ENCODE measurements around the gene SEMA3B. TPM values are rescaled to one million over a fixed set of nuclear protein-coding genes. Genes with fewer than 3 reads are reported as not detected.

SEMA3B gene
- total and polyA plus RNA-seq, 2 donors (not counting 3 experiments of a cell fraction or from before 2014, with no cell fraction given) = 1.2 to 1.5 TPM

- H3K9me1 ChIP-seq (replicated peaks; ENCODE audit: control insufficient read depth, extremely low read depth, insufficient read depth, low read length) = no peaks in the 10 kb centered on the region
- no peaks in the 10 kb centered on the region for H3K36me3 ChIP-seq (ENCODE audit: control insufficient read depth in 2 of 2, extremely low read depth in 1 of 2, insufficient read depth in 2 of 2, low read length in 2 of 2)
- dilution Hi-C loops (cut with MboI; ENCODE audit: extremely low pct_ligation_motif_present, low sequenced_read_pairs) (no loop called here), intact Hi-C loops (cut with micrococcal nuclease) (loop anchor here (2.0 to 10.0 kb wide), 2 partner anchors 15 to 145 kb away; no protein-coding TSS in a partner anchor)
- H3K9me3 ChIP-seq (replicated peaks; ENCODE audit: control insufficient read depth, insufficient read depth, low read length) = no peaks in the 10 kb centered on the region
- no peak overlapping the region for H3K9ac ChIP-seq (replicated peaks; ENCODE audit: extremely low read depth, insufficient read depth, low read length)
- no TSS peak for BruUV-seq (replicated peaks)
- peaks cover 2% of the 10 kb centered on the region for H3K4me1 ChIP-seq (ENCODE audit: control insufficient read depth, extremely low read depth, insufficient read depth, low read length)
- no peaks in the 10 kb centered on the region for H3K79me2 ChIP-seq (ENCODE audit: control insufficient read depth, insufficient read depth, low read length)
- CTCF ChIA-PET = interaction anchor here (1.0 to 3.7 kb wide), 7 partner anchors 10 to 75 kb away, joined by 3 to 26 read pairs (median 5); no protein-coding TSS in a partner anchor
- FAIRE-seq = no peak
- H3K4me3 ChIP-seq (replicated peaks in 1 of 3; ENCODE audit: insufficient read depth in 1 of 3, low read depth in 1 of 3, low read length in 3 of 3) = no peak overlapping the region
- H3K4me2 ChIP-seq (ENCODE audit: insufficient read depth, low read length) = no peak overlapping the region
- H3K27me3 ChIP-seq (ENCODE audit: control insufficient read depth in 2 of 2, insufficient read depth in 2 of 2, low read length in 2 of 2) = peaks cover 7% of the 10 kb centered on the region in 2 experiments
- no peaks in the 10 kb centered on the region for H4K20me1 ChIP-seq (replicated peaks; ENCODE audit: control insufficient read depth, extremely low read depth, insufficient read depth, low read length)
- no peak for DNase-seq (ENCODE audit: low read depth, low spot score)
- no peak overlapping the region for H3K27ac ChIP-seq (ENCODE audit: insufficient read depth, low read depth, low read length)
- POLR2A ChIA-PET = interaction anchor here (1.6 kb wide), 1 partner anchor 24 kb away, joined by 3 read pairs; no protein-coding TSS in a partner anchor
- no peak overlapping the region for H2AFZ ChIP-seq (ENCODE audit: low read depth, low read length)
- TF ChIP-seq EZH2 (IDR thresholded peaks at IDR 0.05; ENCODE audit: borderline replicate concordance, low read depth, low read length, severe bottlenecking) = no peak
- TF ChIP-seq POLR2AphosphoS5 (IDR thresholded peaks at IDR 0.05; ENCODE audit: insufficient read depth, low read depth, low read length) = no peak
- TF ChIP-seq MAX (IDR thresholded peaks at IDR 0.05; ENCODE audit: insufficient read depth, insufficient read length) = no peak
- TF ChIP-seq GATA2 (IDR thresholded peaks at IDR 0.05; ENCODE audit: insufficient read depth, insufficient read length, low read depth, low read length) = no peak
Measured at GRCh38 chr3:50269977-50270413, 1.0 kb downstream of the SEMA3B start.

GRCh38 chr3:50270422-50271224 lies 1.7 kb downstream of the SEMA3B start:
- no peak overlapping the region for H3K4me2 ChIP-seq (ENCODE audit: insufficient read depth, low read length)
- no peak for FAIRE-seq
- H3K27me3 ChIP-seq (ENCODE audit: control insufficient read depth in 2 of 2, insufficient read depth in 2 of 2, low read length in 2 of 2) = peaks cover 12 to 14% of the 10 kb centered on the region in 2 experiments
- no peak overlapping the region for H3K9ac ChIP-seq (replicated peaks; ENCODE audit: extremely low read depth, insufficient read depth, low read length)
- peaks cover 2% of the 10 kb centered on the region for H3K4me1 ChIP-seq (ENCODE audit: control insufficient read depth, extremely low read depth, insufficient read depth, low read length)
- no peak for DNase-seq (ENCODE audit: low read depth, low spot score)
- no peaks in the 10 kb centered on the region for H3K9me1 ChIP-seq (replicated peaks; ENCODE audit: control insufficient read depth, extremely low read depth, insufficient read depth, low read length)
- H3K36me3 ChIP-seq (ENCODE audit: control insufficient read depth in 2 of 2, extremely low read depth in 1 of 2, insufficient read depth in 2 of 2, low read length in 2 of 2) = no peaks in the 10 kb centered on the region
- ChIA-PET POLR2A (interaction anchor here (0.6 to 1.6 kb wide), 2 partner anchors 24 to 71 kb away, joined by 3 read pairs; no protein-coding TSS in a partner anchor), CTCF (interaction anchor here (0.6 to 4.7 kb wide), 8 partner anchors 24 to 76 kb away, joined by 3 to 53 read pairs (median 6); no protein-coding TSS in a partner anchor)
- no peak overlapping the region for H3K27ac ChIP-seq (ENCODE audit: insufficient read depth, low read depth, low read length)
- no peaks in the 10 kb centered on the region for H3K9me3 ChIP-seq (replicated peaks; ENCODE audit: control insufficient read depth, insufficient read depth, low read length)
- no TSS peak for BruUV-seq (replicated peaks)
- H4K20me1 ChIP-seq (replicated peaks; ENCODE audit: control insufficient read depth, extremely low read depth, insufficient read depth, low read length) = no peaks in the 10 kb centered on the region
- TF ChIP-seq EZH2 (IDR thresholded peaks at IDR 0.05; ENCODE audit: borderline replicate concordance, low read depth, low read length, severe bottlenecking) (no peak), MAX (IDR thresholded peaks at IDR 0.05; ENCODE audit: insufficient read depth, insufficient read length) (no peak), FOS (IDR thresholded peaks at IDR 0.05; ENCODE audit: borderline replicate concordance, insufficient read depth, low read length) (no peak), CTCF (IDR thresholded peaks at IDR 0.05; ENCODE audit: extremely low read depth in 1 of 2, insufficient read depth in 1 of 2, low read depth in 1 of 2, low read length in 2 of 2) (no peak), POLR2A (IDR thresholded peaks at IDR 0.05; ENCODE audit: low read depth, low read length) (no peak)
- intact Hi-C loops (cut with micrococcal nuclease) = loop anchor here (2.0 kb wide), 1 partner anchor 16 kb away; no protein-coding TSS in a partner anchor
- no peak overlapping the region for H2AFZ ChIP-seq (ENCODE audit: low read depth, low read length)
- H3K79me2 ChIP-seq (ENCODE audit: control insufficient read depth, insufficient read depth, low read length) = no peaks in the 10 kb centered on the region
- dilution Hi-C loops (cut with MboI; ENCODE audit: extremely low pct_ligation_motif_present, low sequenced_read_pairs) = no loop called here
- H3K4me3 ChIP-seq (replicated peaks in 1 of 3; ENCODE audit: insufficient read depth in 1 of 3, low read depth in 1 of 3, low read length in 3 of 3) = no peak overlapping the region
